Fibroblast of mammary gland (primary cell): ENCODE measurements around the gene MRPL10.

Source experiments
- DNase-seq: peaks from one replicate; pipeline ENCODE4 v3.0.0-alpha.2; 2010; ENCODE audit warnings: low read depth
- H3K4me3 ChIP-seq: 2 replicates; pipeline ENCODE4 v1.5.1; 2011; ENCODE audit warnings: low read depth, mild to moderate bottlenecking, low read length, moderate library complexity; ENCODE audit not compliant: control insufficient read depth
- TF ChIP-seq, protein P1 (sequence below): conservative IDR thresholded peaks from 2 replicates; pipeline ENCODE4 v1.5.1; 2011; ENCODE audit warnings: low read depth, low read length, inconsistent platforms; ENCODE audit not compliant: control insufficient read depth, insufficient read depth

Gene MRPL10

DNA sequence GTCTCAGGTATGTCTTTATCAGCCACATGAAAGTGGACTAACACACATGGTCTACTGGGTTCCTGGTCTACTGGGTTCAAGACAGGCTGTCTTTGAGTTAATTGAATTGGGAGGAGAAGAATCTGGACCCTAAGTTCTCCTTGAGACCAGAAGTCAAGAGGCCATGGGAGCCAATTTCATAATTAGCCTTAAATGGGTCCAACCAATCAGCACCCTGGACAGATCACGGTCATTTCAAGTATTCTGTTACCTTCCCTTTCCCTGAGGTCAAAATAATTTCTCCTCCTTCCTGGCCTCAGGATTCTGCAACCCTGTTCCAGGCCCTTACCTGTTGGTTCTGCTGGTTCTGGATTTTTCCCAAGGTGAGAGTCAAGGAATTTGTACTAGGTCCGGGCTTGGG lies 33.5 kb downstream of the MRPL10 start:
- DNase-seq: no peak
- TF ChIP-seq, protein P1, sequence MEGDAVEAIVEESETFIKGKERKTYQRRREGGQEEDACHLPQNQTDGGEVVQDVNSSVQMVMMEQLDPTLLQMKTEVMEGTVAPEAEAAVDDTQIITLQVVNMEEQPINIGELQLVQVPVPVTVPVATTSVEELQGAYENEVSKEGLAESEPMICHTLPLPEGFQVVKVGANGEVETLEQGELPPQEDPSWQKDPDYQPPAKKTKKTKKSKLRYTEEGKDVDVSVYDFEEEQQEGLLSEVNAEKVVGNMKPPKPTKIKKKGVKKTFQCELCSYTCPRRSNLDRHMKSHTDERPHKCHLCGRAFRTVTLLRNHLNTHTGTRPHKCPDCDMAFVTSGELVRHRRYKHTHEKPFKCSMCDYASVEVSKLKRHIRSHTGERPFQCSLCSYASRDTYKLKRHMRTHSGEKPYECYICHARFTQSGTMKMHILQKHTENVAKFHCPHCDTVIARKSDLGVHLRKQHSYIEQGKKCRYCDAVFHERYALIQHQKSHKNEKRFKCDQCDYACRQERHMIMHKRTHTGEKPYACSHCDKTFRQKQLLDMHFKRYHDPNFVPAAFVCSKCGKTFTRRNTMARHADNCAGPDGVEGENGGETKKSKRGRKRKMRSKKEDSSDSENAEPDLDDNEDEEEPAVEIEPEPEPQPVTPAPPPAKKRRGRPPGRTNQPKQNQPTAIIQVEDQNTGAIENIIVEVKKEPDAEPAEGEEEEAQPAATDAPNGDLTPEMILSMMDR: no peak
- H3K4me3 ChIP-seq: no peak overlapping the region

DNA sequence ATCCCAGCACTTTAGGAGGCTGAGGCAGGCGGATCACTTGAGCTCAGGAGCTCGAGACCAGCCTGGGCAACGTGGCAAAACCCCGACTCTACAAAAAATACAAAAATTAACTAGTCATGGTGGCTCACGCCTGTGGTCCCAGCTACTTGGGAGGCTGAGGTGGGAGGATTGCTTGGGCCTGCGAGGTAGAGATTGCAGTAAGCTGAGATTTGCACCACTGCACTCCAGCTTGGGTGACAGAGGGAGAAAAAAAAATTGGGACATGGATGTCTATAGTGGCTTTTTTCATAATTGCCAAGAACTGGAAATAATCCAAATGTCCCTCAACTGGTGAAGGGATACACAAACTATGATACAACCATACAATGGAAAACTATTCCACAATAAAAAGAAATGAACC lies 38.4 kb downstream of the MRPL10 start:
- TF ChIP-seq, protein P1: no peak
- H3K4me3 ChIP-seq: no peak overlapping the region
- no peak for DNase-seq

DNA sequence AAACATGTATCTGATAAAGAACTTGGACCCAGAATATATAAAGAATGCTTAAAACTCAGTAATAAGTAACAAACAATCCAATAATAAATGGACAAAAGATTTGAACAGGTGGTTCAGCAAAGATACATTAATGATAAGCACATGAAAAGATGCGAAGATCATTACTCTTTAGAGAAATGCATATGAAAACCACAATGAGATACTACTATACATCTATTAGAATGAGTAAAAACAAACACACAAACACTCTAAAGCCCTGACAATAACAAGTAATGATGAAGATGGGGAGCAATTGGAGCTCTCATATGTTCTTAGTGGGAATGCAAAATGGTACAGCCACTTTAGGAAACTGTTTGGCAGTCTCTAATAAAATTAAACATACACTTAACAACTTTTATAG lies 38.9 kb downstream of the MRPL10 start:
- H3K4me3 ChIP-seq: no peak overlapping the region
- no peak for DNase-seq
- TF ChIP-seq, protein P1: no peak

DNA sequence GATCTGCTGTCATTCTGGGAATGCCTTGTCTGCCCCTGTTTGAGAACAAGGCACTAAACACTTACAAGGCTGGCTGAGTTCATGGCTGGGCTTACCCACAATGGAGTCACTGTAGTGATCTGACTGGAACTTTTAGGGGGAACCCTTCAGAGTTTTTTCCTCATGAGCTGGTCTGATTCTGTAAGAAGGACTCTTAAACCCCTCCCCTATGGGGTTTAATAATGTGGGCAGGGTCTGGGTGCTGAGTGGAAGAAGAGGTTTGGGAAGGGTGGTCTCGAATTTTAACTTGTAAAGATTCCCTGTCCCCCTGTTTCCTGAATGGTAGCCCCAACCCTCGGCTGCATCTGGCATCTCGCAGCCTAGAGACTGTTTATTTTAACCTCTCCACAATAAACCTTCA lies 40.3 kb downstream of the MRPL10 start:
- TF ChIP-seq, protein P1: no peak
- H3K4me3 ChIP-seq: no peak overlapping the region
- DNase-seq: no peak

DNA sequence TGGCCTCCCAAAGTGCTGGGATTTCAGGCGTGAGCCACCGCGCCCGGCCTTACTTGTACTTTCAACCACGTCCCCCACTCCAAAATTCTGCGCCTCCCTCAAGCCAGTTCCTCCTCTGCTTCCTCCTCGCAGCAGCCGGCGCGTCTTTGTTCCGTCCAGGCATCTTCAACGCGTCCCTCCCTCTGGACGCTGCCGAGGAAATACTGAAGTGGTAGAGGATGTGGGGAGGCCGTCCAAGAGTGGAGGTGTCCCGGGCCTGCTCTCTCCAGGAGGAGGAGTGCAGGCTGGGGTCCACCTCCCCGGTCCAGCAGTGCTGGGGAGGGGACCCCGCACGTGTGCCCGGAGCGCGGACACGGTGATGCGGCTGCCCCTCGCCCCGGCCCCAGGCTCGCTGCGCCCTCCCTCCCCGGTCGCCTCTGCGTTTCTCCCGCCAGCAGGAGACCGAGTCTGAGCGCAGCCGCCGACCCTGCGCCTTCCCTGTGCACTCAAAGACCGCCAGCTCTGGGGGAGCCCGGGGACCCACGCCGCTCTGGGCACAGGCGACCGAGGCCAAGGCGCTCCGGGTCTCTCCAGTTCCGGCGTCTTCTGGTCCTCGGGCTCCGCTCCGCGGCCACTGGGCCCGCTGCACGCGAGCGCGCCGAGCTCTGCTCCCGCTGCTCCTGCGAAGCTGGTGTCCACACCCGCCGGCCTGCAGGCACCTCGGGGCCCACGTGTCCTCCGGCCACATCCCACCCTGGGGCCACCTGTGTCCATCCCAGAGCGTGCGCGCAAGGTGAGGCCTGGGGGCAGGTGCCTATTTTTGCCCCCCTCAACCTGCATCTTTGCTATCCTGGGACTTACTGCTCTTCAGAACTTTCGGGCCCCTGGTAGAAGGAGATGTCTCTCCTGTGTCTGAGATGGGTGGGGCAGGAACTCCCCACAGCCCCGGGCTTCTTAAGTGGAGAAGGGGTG lies 41.5 kb downstream of the MRPL10 start:
- DNase-seq: peak; percentile 55
- TF ChIP-seq, protein P1: peak; percentile 49
- peak overlapping the region; percentile 40 for H3K4me3 ChIP-seq

DNA sequence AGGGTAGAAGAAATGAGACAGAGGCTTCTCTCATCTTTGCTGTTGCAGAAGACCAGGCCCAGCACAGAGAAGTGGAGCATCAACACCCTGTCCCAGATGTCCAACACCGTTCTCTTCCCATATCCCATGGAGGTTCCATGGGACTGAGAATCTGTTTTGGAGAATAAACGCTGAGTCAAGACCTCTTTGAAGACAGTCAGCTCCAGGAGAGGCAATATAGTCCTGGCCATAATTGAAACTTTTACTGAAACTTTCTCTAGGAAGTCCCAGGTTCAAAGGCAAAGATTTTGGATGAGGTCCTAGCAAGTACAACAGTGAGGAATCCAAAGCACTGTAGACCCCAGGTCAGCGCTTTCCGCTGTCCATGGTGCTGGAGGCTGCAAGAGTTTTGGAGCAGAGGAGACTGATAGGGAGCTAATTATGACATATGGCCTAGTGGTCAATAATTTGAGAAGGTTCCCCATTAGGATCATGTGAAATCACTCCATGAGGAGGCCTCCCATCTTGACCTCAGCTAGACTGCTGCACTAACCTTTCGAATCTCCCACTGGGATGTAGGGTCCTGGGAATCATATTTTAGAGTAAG lies 45.7 kb downstream of the MRPL10 start:
- H3K4me3 ChIP-seq: no peak overlapping the region
- TF ChIP-seq, protein P1: no peak
- DNase-seq: peak; percentile 27

DNA sequence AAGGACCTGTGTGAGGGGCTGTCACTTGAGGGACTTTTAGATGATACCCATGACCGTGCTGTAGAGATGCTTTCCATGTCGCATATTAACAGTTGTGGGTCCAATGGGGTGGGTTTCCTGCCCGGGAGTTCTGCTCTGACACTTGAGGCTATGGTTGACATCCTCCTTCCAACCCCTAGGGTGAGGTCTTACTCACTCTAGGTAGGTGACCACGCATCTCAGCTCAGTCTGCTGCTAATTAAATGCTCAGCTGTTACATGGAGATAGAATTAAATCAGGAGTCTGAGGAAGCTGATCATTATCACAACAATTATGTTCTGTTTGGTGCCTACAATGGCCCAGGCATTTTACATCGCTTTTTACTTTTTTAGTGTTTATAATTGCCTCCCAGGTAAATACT lies 49.9 kb downstream of the MRPL10 start:
- no peak overlapping the region for H3K4me3 ChIP-seq
- TF ChIP-seq, protein P1: no peak
- no peak for DNase-seq
